ENCODE data around the gene NDUFB7. TPM values are rescaled to one million over a fixed set of nuclear protein-coding genes. Genes with fewer than 3 reads are reported as not detected.
"Not testable (repeated sequence)": the region's sequence is repeated elsewhere in the genome, so short reads cannot be mapped to it uniquely, and the experiment has no call there.

Gene NDUFB7
- total RNA-seq, 1 donor from 2014 or later = 128 TPM

- Mint-ChIP-seq H3K27me3 (ENCODE audit: low read depth) (no peaks in the 10 kb centered on the region), H3K36me3 (ENCODE audit: low read depth) (no peaks in the 10 kb centered on the region), H3K27ac (ENCODE audit: unreplicated experiment) (no peak overlapping the region), H3K4me3 (no peak overlapping the region), H3K9me3 (no peaks in the 10 kb centered on the region), H3K4me1 (no peaks in the 10 kb centered on the region)
- no peak for DNase-seq (ENCODE audit: low read depth, low spot score)
- TF ChIP-seq CTCF (conservative IDR thresholded peaks at IDR 0.05) = no peak
These were observed 26.2 kb downstream of the NDUFB7 start for GRCh38 chr19:14545716-14546082.

- no peak for DNase-seq (ENCODE audit: low read depth, low spot score)
- Mint-ChIP-seq H3K4me1 (no peaks in the 10 kb centered on the region), H3K27ac (ENCODE audit: unreplicated experiment) (peak overlapping the region; percentile 94), H3K9me3 (no peaks in the 10 kb centered on the region), H3K36me3 (ENCODE audit: low read depth) (no peaks in the 10 kb centered on the region), H3K27me3 (ENCODE audit: low read depth) (no peaks in the 10 kb centered on the region), H3K4me3 (no peak overlapping the region)
- TF ChIP-seq CTCF (conservative IDR thresholded peaks at IDR 0.05) = no peak
These were observed 26.7 kb downstream of the NDUFB7 start for GRCh38 chr19:14544977-14545715.

- Mint-ChIP-seq H3K27ac (ENCODE audit: unreplicated experiment) (no peak overlapping the region), H3K27me3 (ENCODE audit: low read depth) (no peaks in the 10 kb centered on the region), H3K4me1 (no peaks in the 10 kb centered on the region), H3K4me3 (no peak overlapping the region), H3K36me3 (ENCODE audit: low read depth) (no peaks in the 10 kb centered on the region), H3K9me3 (no peaks in the 10 kb centered on the region)
- DNase-seq (ENCODE audit: low read depth, low spot score) = no peak
- no peak for TF ChIP-seq CTCF (conservative IDR thresholded peaks at IDR 0.05)
These were observed 27.8 kb downstream of the NDUFB7 start for GRCh38 chr19:14544047-14544446.

GRCh38 chr19:14542711-14543328 lies 29.0 kb downstream of the NDUFB7 start:
- Mint-ChIP-seq H3K27ac (ENCODE audit: unreplicated experiment) (no peak overlapping the region), H3K4me1 (no peaks in the 10 kb centered on the region), H3K9me3 (no peaks in the 10 kb centered on the region), H3K27me3 (ENCODE audit: low read depth) (no peaks in the 10 kb centered on the region), H3K4me3 (no peak overlapping the region), H3K36me3 (ENCODE audit: low read depth) (no peaks in the 10 kb centered on the region)
- DNase-seq (ENCODE audit: low read depth, low spot score) = no peak
- no peak for TF ChIP-seq CTCF (conservative IDR thresholded peaks at IDR 0.05)

GRCh38 chr19:14541979-14542378 lies 29.9 kb downstream of the NDUFB7 start:
- H3K36me3 Mint-ChIP-seq (ENCODE audit: low read depth); DNase-seq (ENCODE audit: low read depth, low spot score); H3K4me1 Mint-ChIP-seq; H3K27me3 Mint-ChIP-seq (ENCODE audit: low read depth); H3K4me3 Mint-ChIP-seq; H3K9me3 Mint-ChIP-seq; H3K27ac Mint-ChIP-seq (ENCODE audit: unreplicated experiment): not testable (repeated sequence)

Data from neural crest cell (in vitro differentiated cells).